Gastrocnemius medialis (tissue), 4 donors: ENCODE data around the gene PRRG3.

Experiments
- POLR2A ChIP-seq, 2 donors: fragments of 450-650 bp; IDR thresholded peaks; one replicate each; pipeline ENCODE4 v1.6.1; 2017; ENCODE audit warnings: antibody characterized with exemption in 2 of 2, mild to moderate bottlenecking in 2 of 2, moderate library complexity in 2 of 2
- TF ChIP-seq, protein P1 (sequence below), 5 experiments: fragments of 450-650 bp in 3 of 5; fragments of 200-600 bp in 2 of 5; sonication (generic) in 2 of 5; IDR thresholded peaks in 4 of 5; conservative IDR thresholded peaks in 1 of 5; 1 replicate in 4 of 5; 2 replicates in 1 of 5; pipeline ENCODE4 v1.5.1; 2016 to 2019; ENCODE audit warnings: antibody characterized with exemption in 5 of 5, mild to moderate bottlenecking in 3 of 5, moderate library complexity in 3 of 5

DNA sequence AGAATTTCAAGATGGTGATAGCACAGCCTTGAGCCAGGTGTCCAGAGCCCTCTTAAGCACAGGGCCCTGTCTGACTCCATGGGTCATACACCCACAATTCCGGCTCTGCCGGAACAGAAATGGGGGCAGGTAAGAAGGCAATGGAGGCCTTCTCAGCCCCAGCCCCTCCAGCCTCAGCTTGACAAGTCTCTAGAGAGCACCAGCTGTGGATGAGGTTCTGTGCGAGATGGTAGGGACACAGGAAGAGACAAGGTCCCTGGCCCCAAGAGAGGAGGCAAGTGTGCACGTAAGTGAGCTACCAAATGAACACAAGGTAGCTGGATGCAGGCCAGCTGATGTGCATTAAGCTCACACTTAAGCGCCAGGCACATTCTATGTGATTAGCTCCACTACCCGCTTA lies 2.4 kb upstream of the PRRG3 start:
- TF ChIP-seq, protein P1, sequence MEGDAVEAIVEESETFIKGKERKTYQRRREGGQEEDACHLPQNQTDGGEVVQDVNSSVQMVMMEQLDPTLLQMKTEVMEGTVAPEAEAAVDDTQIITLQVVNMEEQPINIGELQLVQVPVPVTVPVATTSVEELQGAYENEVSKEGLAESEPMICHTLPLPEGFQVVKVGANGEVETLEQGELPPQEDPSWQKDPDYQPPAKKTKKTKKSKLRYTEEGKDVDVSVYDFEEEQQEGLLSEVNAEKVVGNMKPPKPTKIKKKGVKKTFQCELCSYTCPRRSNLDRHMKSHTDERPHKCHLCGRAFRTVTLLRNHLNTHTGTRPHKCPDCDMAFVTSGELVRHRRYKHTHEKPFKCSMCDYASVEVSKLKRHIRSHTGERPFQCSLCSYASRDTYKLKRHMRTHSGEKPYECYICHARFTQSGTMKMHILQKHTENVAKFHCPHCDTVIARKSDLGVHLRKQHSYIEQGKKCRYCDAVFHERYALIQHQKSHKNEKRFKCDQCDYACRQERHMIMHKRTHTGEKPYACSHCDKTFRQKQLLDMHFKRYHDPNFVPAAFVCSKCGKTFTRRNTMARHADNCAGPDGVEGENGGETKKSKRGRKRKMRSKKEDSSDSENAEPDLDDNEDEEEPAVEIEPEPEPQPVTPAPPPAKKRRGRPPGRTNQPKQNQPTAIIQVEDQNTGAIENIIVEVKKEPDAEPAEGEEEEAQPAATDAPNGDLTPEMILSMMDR (IDR thresholded peaks at IDR 0.05 in 4 of 5, conservative IDR thresholded peaks at IDR 0.05 in 1 of 5): no peak
- no peak for TF ChIP-seq POLR2A (IDR thresholded peaks at IDR 0.05)
